Ishikawa (cell line): ENCODE measurements around the gene KLRF2.

ENCODE experiments used
- CEBPB ChIP-seq: IDR thresholded peaks from 2 replicates; pipeline ENCODE4 v1.6.1; 2012
- EGR1 ChIP-seq: IDR thresholded peaks from 2 replicates; pipeline ENCODE4 v1.6.1; 2012
- EP300 ChIP-seq: IDR thresholded peaks from 2 replicates; pipeline ENCODE4 v1.6.1; 2012; ENCODE audit warnings: borderline replicate concordance
- FOXM1 ChIP-seq: IDR thresholded peaks from 2 replicates; pipeline ENCODE4 v1.6.1; 2012; ENCODE audit warnings: low read depth, borderline replicate concordance
- NFIC ChIP-seq: IDR thresholded peaks from 2 replicates; pipeline ENCODE4 v1.6.1; 2012
- RAD21 ChIP-seq: IDR thresholded peaks from 2 replicates; pipeline ENCODE4 v1.6.1; 2012; ENCODE audit warnings: low read depth
- TAF1 ChIP-seq: IDR thresholded peaks from 2 replicates; pipeline ENCODE4 v1.6.1; 2012; ENCODE audit warnings: low read depth, mild to moderate bottlenecking
- TCF12 ChIP-seq: IDR thresholded peaks from 2 replicates; pipeline ENCODE4 v1.6.1; 2012; ENCODE audit warnings: low read depth
- TEAD4 ChIP-seq: IDR thresholded peaks from 2 replicates; pipeline ENCODE4 v1.6.1; 2012
- YY1 ChIP-seq: IDR thresholded peaks from 2 replicates; pipeline ENCODE4 v1.6.1; 2012; ENCODE audit warnings: low read depth
- ZBTB7A ChIP-seq: IDR thresholded peaks from 2 replicates; pipeline ENCODE4 v1.6.1; 2012; ENCODE audit warnings: low read depth
- TF ChIP-seq, protein P1 (sequence below): IDR thresholded peaks from 2 replicates; pipeline ENCODE4 v1.6.1; 2012; ENCODE audit warnings: low read depth, mild to moderate bottlenecking
- TF ChIP-seq, protein P2 (sequence below): IDR thresholded peaks from 2 replicates; pipeline ENCODE4 v1.6.1; 2012

DNA sequence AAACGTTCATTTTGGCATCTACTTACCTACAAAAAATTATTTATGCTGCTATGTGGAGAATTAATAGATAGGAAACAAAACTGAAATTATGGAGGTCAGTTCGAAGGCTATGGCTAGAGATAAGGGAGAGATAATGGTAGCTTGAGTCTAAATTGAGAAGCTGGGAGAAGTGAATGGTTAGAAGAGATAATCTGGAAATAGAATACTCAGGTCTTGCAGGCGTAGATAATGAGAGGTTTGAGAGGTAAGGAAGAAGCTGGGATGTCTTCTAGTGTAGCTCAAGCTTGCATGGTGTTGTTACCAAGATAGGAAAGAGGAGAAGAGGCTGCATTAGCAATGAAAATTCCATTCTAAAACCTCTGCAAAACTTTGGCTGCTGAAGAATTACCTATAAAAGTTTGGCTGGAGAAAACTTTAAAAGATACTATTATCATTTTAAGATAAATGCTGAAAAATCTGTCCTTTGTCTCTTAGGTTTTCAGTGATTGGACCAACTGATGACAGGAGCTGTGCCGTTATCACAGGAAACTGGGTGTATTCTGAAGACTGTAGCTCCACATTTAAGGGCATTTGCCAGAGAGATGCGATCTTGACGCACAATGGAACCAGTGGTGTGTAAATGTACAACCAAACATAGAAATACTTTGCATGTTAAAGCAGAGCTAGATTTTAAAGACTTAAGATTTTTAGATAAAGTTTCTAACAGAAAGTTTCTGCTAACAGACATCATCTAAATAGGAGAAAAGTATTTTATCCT, 14.1 kb downstream of the KLRF2 start:
- TF ChIP-seq TCF12 (no peak), TAF1 (no peak), EP300 (no peak), TEAD4 (no peak), YY1 (no peak), NFIC (no peak), CEBPB (no peak), ZBTB7A (no peak), RAD21 (no peak), FOXM1 (no peak), EGR1 (no peak)
- TF ChIP-seq, protein P1, sequence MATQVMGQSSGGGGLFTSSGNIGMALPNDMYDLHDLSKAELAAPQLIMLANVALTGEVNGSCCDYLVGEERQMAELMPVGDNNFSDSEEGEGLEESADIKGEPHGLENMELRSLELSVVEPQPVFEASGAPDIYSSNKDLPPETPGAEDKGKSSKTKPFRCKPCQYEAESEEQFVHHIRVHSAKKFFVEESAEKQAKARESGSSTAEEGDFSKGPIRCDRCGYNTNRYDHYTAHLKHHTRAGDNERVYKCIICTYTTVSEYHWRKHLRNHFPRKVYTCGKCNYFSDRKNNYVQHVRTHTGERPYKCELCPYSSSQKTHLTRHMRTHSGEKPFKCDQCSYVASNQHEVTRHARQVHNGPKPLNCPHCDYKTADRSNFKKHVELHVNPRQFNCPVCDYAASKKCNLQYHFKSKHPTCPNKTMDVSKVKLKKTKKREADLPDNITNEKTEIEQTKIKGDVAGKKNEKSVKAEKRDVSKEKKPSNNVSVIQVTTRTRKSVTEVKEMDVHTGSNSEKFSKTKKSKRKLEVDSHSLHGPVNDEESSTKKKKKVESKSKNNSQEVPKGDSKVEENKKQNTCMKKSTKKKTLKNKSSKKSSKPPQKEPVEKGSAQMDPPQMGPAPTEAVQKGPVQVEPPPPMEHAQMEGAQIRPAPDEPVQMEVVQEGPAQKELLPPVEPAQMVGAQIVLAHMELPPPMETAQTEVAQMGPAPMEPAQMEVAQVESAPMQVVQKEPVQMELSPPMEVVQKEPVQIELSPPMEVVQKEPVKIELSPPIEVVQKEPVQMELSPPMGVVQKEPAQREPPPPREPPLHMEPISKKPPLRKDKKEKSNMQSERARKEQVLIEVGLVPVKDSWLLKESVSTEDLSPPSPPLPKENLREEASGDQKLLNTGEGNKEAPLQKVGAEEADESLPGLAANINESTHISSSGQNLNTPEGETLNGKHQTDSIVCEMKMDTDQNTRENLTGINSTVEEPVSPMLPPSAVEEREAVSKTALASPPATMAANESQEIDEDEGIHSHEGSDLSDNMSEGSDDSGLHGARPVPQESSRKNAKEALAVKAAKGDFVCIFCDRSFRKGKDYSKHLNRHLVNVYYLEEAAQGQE: no peak
- TF ChIP-seq, protein P2, sequence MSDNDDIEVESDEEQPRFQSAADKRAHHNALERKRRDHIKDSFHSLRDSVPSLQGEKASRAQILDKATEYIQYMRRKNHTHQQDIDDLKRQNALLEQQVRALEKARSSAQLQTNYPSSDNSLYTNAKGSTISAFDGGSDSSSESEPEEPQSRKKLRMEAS: no peak
